Fibroblast of skin of right quadriceps (primary cell): ENCODE data around the gene RBMS3.
"Not testable (repeated sequence)": the region's sequence is repeated elsewhere in the genome, so short reads cannot be mapped to it uniquely, and the experiment has no call there.

Source experiments
- DNase-seq: peaks from one replicate; pipeline ENCODE4 v3.0.0-alpha.2; 2013

The RBMS3 gene

DNA sequence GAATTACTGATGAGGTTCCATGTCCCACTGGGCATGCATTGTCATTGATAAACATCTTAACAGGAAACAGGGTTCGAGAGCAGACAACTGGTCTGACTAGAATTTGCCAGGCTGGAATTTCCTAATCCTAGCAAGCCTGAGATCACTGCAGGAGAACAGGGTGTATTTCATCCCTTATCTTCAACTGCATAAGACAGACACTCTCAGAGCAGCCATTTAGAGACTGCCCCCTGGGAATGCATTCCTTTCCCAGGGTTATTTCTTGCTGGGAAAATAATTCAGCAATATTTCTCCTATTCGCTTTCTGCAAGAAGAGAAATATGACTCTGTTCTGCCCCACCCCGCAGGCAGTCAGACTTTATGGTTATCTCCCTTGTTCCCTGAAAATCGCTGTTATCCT, 113.1 kb downstream of the RBMS3 start:
- DNase-seq: not testable (repeated sequence)

DNA sequence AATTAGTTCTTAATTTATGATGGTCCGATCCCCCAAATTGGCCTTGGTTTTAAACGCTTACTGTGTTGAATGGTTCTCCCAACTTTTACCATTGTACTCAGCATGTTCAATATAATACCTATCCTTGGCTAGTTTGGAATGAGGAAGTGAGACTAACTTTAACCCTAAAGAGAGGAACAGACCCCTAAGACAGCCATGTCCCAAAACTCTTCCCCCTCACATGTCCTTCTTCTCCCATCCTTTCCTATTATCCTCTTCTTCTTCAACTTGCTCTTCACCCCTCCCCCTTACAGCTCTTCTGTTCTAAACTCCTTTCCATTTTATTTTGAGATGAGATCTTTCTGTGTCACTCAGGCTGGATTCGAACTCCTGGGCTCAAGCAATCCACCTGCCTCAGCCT, 116.5 kb downstream of the RBMS3 start:
- DNase-seq: no peak

DNA sequence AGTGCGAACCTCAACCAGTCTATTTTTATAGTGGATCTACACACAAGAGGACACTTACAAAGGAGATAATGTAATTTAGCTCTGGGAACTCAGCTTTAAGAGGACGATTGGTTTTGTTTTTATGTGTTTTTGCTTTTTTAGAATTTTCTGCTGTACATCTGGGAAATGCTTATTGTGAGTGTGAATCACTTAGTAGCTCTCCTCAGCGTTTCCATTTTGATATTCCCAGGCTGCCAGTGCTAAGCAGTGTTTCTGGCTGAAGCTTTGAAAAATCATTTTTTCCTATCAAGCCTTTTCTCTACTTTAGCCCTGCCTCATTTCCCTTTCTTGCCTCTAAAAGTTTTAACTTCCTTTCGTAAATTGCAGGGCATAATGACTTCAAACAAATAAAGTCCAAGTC, 117.9 kb downstream of the RBMS3 start:
- DNase-seq: no peak

GRCh38 chr3:29406291-29406832, 125.5 kb downstream of the RBMS3 start:
- no peak for DNase-seq

DNA sequence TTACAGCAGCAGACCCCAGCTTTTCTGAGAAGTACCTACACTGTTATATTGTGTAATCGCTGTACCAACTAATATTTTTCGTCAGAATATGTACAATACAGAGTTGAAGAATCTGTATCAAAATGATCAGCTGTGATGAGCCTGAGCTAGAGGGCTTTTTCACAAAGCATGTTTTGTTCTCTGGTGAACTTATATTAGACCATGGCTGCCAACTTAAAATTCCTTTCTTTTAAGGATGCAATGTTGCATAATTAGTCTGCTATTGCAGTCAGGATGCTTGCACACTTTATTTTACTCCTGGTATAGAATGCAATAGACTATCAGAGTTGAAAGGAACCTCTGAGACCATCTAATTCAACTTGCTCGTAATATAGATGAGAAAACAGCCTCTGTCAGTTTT, 127.8 kb downstream of the RBMS3 start:
- DNase-seq: no peak

- DNase-seq: peak; percentile 60
These were observed 128.5 kb downstream of the RBMS3 start for GRCh38 chr3:29409409-29409808.

GRCh38 chr3:29410220-29410619, 129.3 kb downstream of the RBMS3 start:
- DNase-seq: no peak

- peak; percentile 39 for DNase-seq
These were observed 130.0 kb downstream of the RBMS3 start for GRCh38 chr3:29410660-29411405.

- no peak for DNase-seq
These were observed 131.2 kb downstream of the RBMS3 start for GRCh38 chr3:29412110-29412509.

- no peak for DNase-seq
These were observed 133.8 kb downstream of the RBMS3 start for GRCh38 chr3:29414468-29415224.

DNA sequence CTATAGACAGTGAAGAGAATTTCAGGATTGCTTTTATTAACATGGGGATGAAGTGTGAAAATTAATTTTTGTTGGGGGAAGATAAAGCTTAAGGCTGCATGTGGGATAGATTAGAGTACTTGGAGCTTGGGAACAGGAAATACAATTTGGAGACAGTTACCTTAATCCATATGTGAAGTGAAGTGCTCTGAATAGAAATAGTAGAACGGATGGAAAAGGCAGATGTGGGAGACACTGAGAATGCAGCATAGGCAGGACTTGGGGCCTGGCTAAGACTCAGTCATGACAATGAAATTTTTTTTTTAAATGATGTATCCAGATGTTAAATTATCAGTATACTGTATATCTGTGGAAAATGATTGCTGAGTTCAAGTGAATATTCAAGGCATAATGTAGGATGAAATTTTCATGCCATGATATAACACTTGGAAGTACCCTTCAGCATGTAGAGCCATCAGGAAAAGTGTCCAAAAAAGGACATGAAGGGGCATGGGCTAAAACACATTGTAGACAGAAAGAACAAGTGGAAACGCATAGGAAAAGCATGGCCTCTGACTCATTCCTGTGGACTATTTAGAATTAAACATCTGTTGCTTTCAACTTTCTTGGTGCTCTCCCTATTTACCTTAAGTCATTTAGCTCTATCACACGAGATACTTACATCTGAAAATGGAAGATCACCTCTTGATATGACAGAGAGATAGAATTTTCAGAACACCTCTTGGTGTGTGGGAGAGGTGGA, 134.8 kb downstream of the RBMS3 start:
- DNase-seq: no peak

GRCh38 chr3:29416514-29416913, 135.6 kb downstream of the RBMS3 start:
- no peak for DNase-seq

DNA sequence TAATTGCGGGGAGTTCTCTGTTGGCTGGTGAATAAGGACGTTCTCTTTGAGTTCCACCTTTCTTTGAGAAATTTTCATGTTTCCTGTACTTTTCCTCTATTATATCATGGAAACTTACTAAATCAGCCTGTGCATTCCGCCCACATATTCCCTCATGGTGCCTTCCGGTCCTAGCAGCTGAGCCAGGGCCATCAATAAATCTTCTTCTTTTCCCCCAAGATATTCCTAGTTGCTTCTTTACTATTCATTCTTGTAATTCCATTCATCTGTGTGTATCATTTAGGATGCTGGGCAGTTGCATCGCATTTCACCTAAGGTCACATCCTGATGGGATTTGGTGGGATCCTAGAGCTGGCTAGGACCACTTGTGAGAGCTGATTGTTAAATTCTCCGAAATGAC, 139.2 kb downstream of the RBMS3 start:
- peak; percentile 78 for DNase-seq

DNA sequence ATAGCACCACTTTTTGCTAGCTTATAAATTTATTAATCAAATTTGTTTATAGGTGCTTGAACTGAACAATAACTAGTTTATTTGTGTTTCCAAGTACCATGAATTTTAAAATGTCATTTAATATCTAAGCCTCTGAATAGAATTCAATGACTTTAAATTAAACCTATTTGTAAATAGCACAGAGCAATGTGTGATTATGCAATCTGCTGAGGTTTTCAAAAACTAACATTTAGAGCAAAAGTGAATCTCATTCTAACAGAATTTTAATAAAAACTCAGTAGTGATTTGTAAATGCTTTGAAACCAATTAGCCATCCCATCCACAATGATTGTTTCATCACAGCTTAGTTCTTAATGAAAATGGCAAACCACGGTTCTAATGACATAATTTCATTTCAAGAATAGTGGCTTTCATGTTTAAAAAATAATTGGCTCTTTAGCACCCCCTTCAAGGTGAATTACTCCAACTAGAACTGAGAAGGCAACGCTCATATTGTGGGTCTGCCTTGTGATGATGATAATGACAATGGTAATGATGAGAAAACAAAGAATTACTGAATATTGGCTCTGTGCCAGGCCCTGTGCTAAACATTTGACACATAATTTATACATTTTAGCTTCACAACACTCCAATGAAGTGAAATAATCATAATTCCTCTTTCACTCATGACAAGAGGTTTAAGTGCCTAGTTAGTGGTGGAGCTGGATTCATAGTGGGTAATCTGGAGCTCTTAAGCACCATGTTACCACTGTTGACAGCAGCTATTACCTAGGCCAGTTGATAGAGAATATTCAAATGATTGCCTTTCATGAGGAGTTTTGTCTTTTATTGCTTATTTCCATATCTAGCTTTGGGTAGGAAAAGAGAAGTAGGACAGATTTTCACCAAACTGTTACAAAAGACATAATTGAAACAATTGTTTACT, 145.7 kb downstream of the RBMS3 start:
- no peak for DNase-seq

GRCh38 chr3:29427266-29428103, 146.6 kb downstream of the RBMS3 start:
- DNase-seq: peak; percentile 78

- DNase-seq: no peak
These were observed 148.3 kb downstream of the RBMS3 start for GRCh38 chr3:29429055-29429679.

DNA sequence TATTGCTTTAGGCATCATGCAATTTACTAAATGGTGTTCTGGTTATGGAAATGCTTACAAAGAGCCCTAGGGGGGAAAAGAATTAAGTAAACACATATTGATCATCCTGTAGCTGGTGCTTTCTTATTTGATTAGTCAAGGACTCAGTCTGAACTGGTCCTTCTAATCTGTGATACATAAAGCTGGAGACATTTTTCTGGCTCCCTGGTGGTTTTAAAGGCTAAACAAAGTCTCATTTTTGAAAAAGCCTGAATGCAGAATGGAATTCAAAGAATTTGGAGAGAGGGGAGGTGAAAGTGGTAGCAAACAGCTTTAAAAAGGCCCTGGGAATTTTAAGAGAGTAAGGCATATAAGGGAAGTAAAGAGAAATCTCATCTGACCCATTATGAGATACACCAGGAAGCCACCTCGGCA, 149.7 kb downstream of the RBMS3 start:
- peak; percentile 90 for DNase-seq

DNA sequence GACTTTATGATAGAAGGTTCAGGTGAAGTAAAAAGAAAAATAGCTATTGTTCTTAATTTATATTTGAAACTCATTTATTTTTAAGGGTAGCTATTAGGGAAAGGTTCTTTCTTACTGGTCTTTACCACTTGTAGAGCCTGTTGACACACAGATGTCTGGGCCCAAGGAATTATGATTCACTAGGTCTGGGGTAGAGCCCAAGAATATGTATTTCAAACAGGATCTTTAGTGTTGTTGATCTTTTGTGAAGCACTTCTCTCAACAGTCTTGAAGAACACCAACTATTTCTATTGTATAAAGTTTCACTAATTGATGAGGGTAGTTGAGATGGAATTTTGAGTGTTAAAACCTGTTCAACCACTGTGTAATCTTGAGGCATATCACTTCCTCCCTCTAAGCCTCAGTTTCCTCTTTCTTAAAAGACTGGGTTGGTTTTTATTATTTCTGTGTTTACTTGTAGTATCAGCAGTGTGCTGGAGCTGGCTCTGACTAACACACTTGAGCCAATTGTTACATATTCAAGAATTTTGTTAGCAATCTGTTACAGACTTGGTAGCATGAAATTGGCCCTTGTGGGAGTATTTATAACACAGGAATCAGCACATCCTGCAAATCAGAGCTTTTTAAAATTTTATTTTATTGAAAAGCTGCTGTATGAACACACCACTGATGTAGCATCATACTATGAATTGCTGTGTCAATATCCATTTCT, 155.9 kb downstream of the RBMS3 start:
- no peak for DNase-seq

DNA sequence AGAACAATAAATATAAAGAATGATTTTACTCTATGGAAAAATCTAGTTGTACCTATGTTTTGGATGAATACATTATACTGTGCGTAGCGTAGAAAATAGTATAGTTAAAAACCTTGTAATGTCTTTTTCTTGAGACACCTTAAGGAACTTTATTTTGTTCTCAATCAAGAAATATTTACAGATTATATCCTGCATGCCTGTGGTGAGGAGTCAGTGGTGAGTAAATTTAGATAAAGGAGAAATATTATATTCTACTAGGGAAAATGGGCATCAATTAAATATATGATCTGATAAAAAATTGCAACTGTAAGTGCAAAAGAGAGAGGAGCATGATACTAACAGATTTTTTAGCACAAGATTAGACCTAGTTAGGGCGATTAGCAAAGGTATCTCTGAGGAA, 157.7 kb downstream of the RBMS3 start:
- no peak for DNase-seq
